ENCODE data around the gene NKIRAS2.

NKIRAS2 gene

DNA sequence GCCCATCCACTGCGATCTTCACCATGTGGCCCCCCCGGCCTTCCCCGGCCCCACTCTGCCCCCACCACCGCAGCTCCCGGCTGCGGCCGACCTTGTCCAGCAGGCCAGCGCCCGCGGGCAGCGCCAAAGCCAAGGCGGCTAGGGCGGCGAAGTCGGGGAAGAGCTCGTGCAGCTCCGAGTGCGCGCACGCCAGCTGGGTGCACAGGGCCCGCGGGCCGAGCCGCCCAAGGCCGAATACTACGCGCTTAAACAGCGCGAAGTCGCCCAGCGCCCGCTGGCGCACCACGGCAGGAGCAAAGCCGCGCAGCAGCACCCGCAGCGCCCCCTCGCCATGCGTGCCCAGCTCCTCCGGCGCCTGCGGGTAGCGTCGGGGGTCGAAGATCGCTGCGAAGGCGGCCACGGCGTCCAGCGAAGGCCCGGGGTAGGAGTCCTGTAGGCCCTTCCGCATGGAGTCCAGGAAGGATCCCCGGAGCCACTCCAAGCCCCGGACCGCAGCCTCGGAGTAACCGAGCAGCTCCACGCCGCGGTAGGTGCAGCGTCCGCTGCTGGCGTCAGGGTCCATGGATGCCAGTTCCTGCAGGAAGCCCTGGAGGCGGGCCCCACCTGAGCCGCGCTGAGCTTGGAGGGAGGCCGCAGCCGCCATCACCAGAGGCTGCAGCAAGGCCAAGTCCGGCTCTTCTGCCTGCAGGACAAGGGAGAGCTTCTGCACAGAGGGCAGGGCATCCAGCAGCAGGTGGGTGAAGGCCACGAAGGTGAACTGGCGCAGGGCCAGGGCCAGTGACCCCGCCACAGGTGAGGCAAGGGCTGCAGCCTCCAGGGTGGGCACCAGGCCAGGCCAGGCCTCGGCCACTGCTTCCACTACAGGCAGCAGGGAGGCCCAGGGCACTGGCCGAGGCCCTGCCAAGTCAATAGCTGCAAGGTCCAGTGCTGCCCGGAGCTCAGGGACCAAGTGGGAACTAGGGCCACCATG lies 20.2 kb downstream of the NKIRAS2 start:
- H3K4me3 ChIP-seq (ENCODE audit: low read depth, low read length) = peak overlapping the region; percentile 3
- DNase-seq (ENCODE audit: low read depth) = no peak
- TF ChIP-seq, protein P1, sequence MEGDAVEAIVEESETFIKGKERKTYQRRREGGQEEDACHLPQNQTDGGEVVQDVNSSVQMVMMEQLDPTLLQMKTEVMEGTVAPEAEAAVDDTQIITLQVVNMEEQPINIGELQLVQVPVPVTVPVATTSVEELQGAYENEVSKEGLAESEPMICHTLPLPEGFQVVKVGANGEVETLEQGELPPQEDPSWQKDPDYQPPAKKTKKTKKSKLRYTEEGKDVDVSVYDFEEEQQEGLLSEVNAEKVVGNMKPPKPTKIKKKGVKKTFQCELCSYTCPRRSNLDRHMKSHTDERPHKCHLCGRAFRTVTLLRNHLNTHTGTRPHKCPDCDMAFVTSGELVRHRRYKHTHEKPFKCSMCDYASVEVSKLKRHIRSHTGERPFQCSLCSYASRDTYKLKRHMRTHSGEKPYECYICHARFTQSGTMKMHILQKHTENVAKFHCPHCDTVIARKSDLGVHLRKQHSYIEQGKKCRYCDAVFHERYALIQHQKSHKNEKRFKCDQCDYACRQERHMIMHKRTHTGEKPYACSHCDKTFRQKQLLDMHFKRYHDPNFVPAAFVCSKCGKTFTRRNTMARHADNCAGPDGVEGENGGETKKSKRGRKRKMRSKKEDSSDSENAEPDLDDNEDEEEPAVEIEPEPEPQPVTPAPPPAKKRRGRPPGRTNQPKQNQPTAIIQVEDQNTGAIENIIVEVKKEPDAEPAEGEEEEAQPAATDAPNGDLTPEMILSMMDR (conservative IDR thresholded peaks at IDR 0.05; ENCODE audit: low read depth, low read length) = no peak

DNA sequence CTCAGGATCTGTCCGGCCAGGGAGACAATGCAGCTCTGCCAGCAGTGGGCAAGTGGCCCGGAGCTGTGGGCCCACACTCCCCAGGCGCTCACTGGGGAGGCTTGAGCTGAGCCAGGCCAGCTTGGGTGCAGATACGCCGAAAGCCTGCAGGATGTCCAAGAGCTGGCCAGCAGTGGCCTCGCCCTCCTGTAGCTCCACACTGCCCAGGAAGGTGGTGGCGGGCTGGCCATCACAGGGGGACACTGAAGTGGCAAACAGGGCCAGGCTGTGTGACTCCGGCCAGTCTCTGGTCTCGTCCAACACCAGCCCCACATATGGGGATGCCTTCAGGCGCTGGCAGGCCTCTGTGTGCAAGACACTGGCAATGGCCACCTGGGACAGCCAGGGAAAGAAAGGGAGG lies 20.9 kb downstream of the NKIRAS2 start:
- TF ChIP-seq, protein P1 (conservative IDR thresholded peaks at IDR 0.05; ENCODE audit: low read depth, low read length) = no peak
- H3K4me3 ChIP-seq (ENCODE audit: low read depth, low read length) = no peak overlapping the region

DNA sequence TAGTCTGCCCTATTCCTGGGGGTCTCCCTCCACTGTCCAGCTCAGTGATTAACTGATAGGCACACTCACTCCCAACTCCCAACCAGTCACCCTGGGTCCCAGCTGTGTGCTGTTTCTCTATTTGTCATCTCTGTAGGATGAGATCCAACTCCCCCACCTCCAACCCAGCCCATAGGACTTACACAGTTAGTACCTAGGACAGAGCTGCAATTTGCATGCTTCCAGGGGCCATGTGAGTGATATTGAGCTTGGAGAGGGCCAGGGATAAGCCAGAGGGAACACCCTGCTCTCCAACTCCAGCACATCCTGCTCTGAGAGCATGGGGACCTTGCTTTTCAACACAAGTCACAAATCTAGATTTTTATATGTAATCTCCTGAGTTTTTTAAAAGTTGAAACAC lies 21.7 kb downstream of the NKIRAS2 start:
- TF ChIP-seq, protein P1 (conservative IDR thresholded peaks at IDR 0.05; ENCODE audit: low read depth, low read length) = no peak
- no peak for DNase-seq (ENCODE audit: low read depth)
- no peak overlapping the region for H3K4me3 ChIP-seq (ENCODE audit: low read depth, low read length)

More for the DNA sequence above, 20.9 kb downstream of the NKIRAS2 start:
- no peak for DNase-seq (ENCODE audit: low read depth)

DNA sequence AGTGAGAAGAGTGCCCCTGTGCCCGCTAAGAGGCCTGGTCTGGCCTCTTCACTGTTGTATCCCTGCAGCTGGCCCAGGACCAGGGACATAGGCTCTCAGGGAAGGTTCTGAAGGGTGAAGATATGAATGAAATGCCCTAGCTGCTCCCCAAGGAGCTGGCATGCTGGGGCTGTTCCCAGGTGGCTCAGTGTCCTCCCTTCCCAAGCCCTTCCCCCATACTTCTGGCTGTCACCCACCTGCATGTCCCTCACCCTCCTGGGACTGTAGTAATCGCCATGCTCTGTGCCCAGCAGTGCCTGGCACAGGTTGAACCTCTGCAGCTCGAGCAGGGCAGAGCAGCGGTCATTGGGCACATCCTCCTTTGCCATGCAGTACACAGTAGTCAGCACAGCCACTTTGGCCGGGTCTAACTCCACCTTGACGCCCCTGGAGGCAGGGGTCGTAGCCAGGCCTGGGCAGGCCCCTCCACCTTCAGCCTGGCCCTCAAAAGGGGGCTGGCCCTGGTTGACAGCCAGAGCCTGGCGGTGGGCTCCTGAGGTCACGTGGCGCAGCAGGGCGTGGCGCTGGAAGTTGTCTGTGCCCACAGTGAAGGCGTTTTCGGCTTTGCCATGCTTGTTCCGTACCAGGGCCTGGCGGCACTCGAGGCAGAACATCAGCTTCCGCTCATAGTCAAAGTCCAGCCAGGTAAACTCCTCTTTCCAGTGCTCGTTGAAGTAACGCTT lies 22.9 kb downstream of the NKIRAS2 start:
- DNase-seq (ENCODE audit: low read depth) = no peak
- TF ChIP-seq, protein P1 (conservative IDR thresholded peaks at IDR 0.05; ENCODE audit: low read depth, low read length) = no peak
- no peak overlapping the region for H3K4me3 ChIP-seq (ENCODE audit: low read depth, low read length)

DNA sequence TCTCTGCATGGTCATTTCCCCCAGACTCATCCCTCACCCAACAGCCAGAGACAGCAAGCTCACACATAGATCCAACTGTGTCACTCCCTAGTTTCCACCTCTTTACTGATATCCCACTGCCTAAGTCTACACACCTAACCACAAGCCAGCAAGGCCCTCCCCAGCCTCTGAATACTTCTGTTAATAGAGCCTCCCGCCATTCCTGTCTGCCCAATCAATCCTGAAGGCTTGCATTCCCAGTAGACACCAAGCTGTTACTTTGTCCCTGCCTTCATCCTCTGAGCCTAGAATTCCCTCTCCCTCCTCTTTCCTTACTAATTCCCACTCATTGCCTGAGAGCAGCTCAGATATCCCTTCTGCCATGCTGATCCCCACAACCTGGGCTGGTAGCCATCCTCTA lies 25.8 kb downstream of the NKIRAS2 start:
- no peak for DNase-seq (ENCODE audit: low read depth)
- no peak overlapping the region for H3K4me3 ChIP-seq (ENCODE audit: low read depth, low read length)
- TF ChIP-seq, protein P1 (conservative IDR thresholded peaks at IDR 0.05; ENCODE audit: low read depth, low read length) = no peak

DNA sequence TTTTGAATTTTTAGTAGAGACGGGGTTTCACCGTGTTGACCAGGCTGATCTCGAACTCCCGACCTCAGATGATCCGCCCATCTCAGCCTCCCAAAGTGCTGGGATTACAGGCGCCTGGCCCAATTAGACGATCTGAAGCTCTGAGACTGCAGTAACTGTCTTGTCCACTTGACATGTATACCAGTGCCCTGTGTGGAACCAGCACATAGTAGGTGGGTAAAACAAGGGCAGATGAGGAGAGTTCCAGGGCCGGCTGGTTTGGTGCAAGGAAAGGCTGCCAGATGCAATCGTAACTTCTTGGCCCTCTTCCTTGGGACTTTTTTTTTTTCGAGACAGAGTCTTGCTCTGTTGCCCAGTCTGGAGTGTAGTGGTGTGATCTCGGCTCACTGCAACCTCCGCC lies 27.5 kb downstream of the NKIRAS2 start:
- TF ChIP-seq, protein P1 (conservative IDR thresholded peaks at IDR 0.05; ENCODE audit: low read depth, low read length) = no peak
- H3K4me3 ChIP-seq (ENCODE audit: low read depth, low read length) = no peak overlapping the region
- DNase-seq (ENCODE audit: low read depth) = no peak
